ENCODE measurements around the gene NAXE.

NAXE gene

DNA sequence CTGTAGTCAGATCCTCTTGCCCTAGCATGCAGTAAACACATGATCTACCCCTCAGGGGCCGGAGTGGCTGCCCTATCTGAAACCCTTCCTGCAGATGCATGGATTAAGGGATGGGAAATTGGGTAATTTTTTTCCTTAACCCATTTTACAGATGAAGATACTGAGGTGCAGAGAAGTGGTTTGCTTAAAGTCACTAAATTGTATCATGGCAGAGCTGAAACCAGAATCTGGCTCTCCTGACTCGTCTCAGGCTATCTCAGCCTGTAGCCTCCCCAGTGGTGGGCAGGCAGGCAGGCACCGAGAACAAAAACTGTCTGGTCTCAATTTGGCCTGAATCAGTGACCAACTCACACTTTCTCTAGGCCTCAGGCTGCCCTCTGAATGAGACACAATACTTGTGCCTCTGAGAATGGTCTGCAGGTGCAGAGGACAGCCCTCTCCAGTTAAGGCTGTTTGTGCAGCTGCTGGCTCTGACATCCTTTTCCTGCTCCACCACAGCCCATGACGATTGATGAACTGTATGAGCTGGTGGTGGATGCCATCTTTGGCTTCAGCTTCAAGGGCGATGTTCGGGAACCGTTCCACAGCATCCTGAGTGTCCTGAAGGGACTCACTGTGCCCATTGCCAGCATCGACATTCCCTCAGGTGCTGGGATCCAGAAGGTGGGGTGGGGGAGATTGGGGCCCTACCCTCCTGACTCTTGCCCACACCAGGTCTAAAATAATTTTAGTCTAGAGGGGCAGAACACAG, 1.5 kb downstream of the NAXE start:
- H3K36me3 ChIP-seq (ENCODE audit: insufficient read depth, low read length) = peaks cover 57% of the 10 kb centered on the region
- TF ChIP-seq EZH2 (IDR thresholded peaks at IDR 0.05; ENCODE audit: borderline replicate concordance, low read depth, low read length, severe bottlenecking) = no peak
- TF ChIP-seq, protein P1, sequence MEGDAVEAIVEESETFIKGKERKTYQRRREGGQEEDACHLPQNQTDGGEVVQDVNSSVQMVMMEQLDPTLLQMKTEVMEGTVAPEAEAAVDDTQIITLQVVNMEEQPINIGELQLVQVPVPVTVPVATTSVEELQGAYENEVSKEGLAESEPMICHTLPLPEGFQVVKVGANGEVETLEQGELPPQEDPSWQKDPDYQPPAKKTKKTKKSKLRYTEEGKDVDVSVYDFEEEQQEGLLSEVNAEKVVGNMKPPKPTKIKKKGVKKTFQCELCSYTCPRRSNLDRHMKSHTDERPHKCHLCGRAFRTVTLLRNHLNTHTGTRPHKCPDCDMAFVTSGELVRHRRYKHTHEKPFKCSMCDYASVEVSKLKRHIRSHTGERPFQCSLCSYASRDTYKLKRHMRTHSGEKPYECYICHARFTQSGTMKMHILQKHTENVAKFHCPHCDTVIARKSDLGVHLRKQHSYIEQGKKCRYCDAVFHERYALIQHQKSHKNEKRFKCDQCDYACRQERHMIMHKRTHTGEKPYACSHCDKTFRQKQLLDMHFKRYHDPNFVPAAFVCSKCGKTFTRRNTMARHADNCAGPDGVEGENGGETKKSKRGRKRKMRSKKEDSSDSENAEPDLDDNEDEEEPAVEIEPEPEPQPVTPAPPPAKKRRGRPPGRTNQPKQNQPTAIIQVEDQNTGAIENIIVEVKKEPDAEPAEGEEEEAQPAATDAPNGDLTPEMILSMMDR (IDR thresholded peaks at IDR 0.05; ENCODE audit: borderline replicate concordance, extremely low read depth, low read length, poor library complexity, severe bottlenecking) = no peak
- H2AFZ ChIP-seq (ENCODE audit: low read depth, low read length) = no peak overlapping the region
- peaks cover 30% of the 10 kb centered on the region for H3K4me1 ChIP-seq (ENCODE audit: insufficient read depth, low read length)
- ATAC-seq (ENCODE audit: insufficient read depth, low read depth) = peak; percentile 30
- peaks cover 13% of the 10 kb centered on the region; the same call in 1 of the 2 replicates for H4K20me1 ChIP-seq (ENCODE audit: insufficient read depth, low read length)
- peaks cover 24% of the 10 kb centered on the region for H3K79me2 ChIP-seq (ENCODE audit: insufficient read depth, low read length)
- H3K9me3 ChIP-seq (ENCODE audit: insufficient read depth, low read length, severe bottlenecking) = no peaks in the 10 kb centered on the region
- H3K4me3 ChIP-seq (ENCODE audit: low read depth in 1 of 2, low read length in 2 of 2) = peak overlapping the region in 1 of 2 experiments; percentile 77; a peak in 2 of 4 replicates
- no peaks in the 10 kb centered on the region for H3K27me3 ChIP-seq (ENCODE audit: insufficient read depth, low read length, poor library complexity)
- H3K4me2 ChIP-seq (ENCODE audit: insufficient read depth, low read length) = peak overlapping the region; percentile 92
- H3K27ac ChIP-seq (ENCODE audit: low read length) = peak overlapping the region; percentile 96
- peak; percentile 40 for DNase-seq
- H3K9ac ChIP-seq (ENCODE audit: low read depth, low read length) = peak overlapping the region; percentile 95

DNA sequence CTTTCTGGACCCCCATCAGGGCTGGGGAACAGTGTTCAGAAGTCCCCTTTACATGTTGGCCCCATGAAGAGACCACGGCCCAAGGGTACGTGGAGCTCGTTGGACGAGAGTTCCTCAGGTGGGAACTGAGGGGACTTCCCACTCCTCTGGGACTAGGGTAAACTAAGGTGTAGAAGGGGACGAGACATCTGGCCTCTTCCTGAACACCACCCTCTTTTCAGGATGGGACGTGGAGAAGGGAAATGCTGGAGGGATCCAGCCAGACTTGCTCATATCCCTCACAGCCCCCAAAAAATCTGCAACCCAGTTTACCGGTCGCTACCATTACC, 2.0 kb downstream of the NAXE start:
- Histone ChIP-seq H2AFZ (ENCODE audit: low read depth, low read length) (no peak overlapping the region), H3K79me2 (ENCODE audit: insufficient read depth, low read length) (peaks cover 30% of the 10 kb centered on the region), H3K9ac (ENCODE audit: low read depth, low read length) (peak overlapping the region; percentile 95; the same call in 1 of the 2 replicates), H3K4me2 (ENCODE audit: insufficient read depth, low read length) (peak overlapping the region; percentile 92; the same call in 1 of the 2 replicates), H3K4me3 (ENCODE audit: low read depth in 1 of 2, low read length in 2 of 2) (no peak overlapping the region), H3K4me1 (ENCODE audit: insufficient read depth, low read length) (peaks cover 30% of the 10 kb centered on the region), H3K36me3 (ENCODE audit: insufficient read depth, low read length) (peaks cover 62% of the 10 kb centered on the region), H4K20me1 (ENCODE audit: insufficient read depth, low read length) (peaks cover 13% of the 10 kb centered on the region; the same call in 1 of the 2 replicates), H3K9me3 (ENCODE audit: insufficient read depth, low read length, severe bottlenecking) (no peaks in the 10 kb centered on the region), H3K27me3 (ENCODE audit: insufficient read depth, low read length, poor library complexity) (no peaks in the 10 kb centered on the region), H3K27ac (ENCODE audit: low read length) (peak overlapping the region; percentile 96; the same call in 1 of the 2 replicates)
- DNase-seq (no peak), ATAC-seq (ENCODE audit: insufficient read depth, low read depth) (no peak)
- no peak for TF ChIP-seq EZH2 (IDR thresholded peaks at IDR 0.05; ENCODE audit: borderline replicate concordance, low read depth, low read length, severe bottlenecking)
- TF ChIP-seq, protein P1 (IDR thresholded peaks at IDR 0.05; ENCODE audit: borderline replicate concordance, extremely low read depth, low read length, poor library complexity, severe bottlenecking) = no peak

DNA sequence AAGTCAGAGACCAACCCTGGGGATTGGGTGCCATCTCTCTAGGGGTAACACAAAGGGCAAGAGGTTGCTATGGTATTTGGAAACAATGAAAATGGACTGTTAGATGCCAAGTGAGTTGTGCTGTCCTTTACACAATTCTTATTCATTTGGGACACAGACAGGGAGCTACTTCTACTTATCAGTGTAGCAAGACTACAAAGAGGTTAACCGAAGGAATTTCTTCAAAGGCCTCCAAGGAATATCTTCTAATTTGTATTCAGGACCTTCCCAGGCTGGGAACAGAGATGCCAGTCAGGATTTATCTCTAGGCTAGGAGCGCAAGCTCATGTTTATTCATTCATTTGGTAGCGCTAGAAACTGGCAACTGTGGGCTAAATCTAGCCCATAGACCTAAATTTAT, 2.6 kb downstream of the NAXE start:
- no peaks in the 10 kb centered on the region for H3K27me3 ChIP-seq (ENCODE audit: insufficient read depth, low read length, poor library complexity)
- no peak overlapping the region for H3K27ac ChIP-seq (ENCODE audit: low read length)
- no peak overlapping the region for H3K4me3 ChIP-seq (ENCODE audit: low read depth in 1 of 2, low read length in 2 of 2)
- ATAC-seq (ENCODE audit: insufficient read depth, low read depth) (no peak), DNase-seq (no peak)
- H3K36me3 ChIP-seq (ENCODE audit: insufficient read depth, low read length) = peaks cover 67% of the 10 kb centered on the region
- no peak overlapping the region for H3K4me2 ChIP-seq (ENCODE audit: insufficient read depth, low read length)
- H3K79me2 ChIP-seq (ENCODE audit: insufficient read depth, low read length) = peaks cover 36% of the 10 kb centered on the region
- no peaks in the 10 kb centered on the region for H3K9me3 ChIP-seq (ENCODE audit: insufficient read depth, low read length, severe bottlenecking)
- H3K4me1 ChIP-seq (ENCODE audit: insufficient read depth, low read length) = peaks cover 30% of the 10 kb centered on the region
- peaks cover 13% of the 10 kb centered on the region; the same call in 1 of the 2 replicates for H4K20me1 ChIP-seq (ENCODE audit: insufficient read depth, low read length)
- no peak overlapping the region for H3K9ac ChIP-seq (ENCODE audit: low read depth, low read length)
- no peak for TF ChIP-seq EZH2 (IDR thresholded peaks at IDR 0.05; ENCODE audit: borderline replicate concordance, low read depth, low read length, severe bottlenecking)
- TF ChIP-seq, protein P1 (IDR thresholded peaks at IDR 0.05; ENCODE audit: borderline replicate concordance, extremely low read depth, low read length, poor library complexity, severe bottlenecking) = no peak
- H2AFZ ChIP-seq (ENCODE audit: low read depth, low read length) = no peak overlapping the region
